ENCODE measurements around the gene DBX1.
"Not testable (repeated sequence)": the region's sequence is repeated elsewhere in the genome, so short reads cannot be mapped to it uniquely, and the experiment has no call there.

DBX1 gene

GRCh38 chr11:20131788-20132666 lies 28.2 kb downstream of the DBX1 start:
- no peak for DNase-seq (ENCODE audit: low read depth)
- peak; percentile 84 for TF ChIP-seq CTCF (IDR thresholded peaks at IDR 0.05; ENCODE audit: control insufficient read depth, extremely low read depth, insufficient read depth)
- peak overlapping the region; percentile 45 for H3K4me3 ChIP-seq (ENCODE audit: low read depth, low read length)

- H3K4me3 ChIP-seq (ENCODE audit: low read depth, low read length): no peak overlapping the region
- DNase-seq (ENCODE audit: low read depth): no peak
- TF ChIP-seq CTCF (IDR thresholded peaks at IDR 0.05; ENCODE audit: control insufficient read depth, extremely low read depth, insufficient read depth): no peak
Observed at GRCh38 chr11:20129665-20130064, 30.6 kb downstream of the DBX1 start.

- not testable (repeated sequence) for H3K4me3 ChIP-seq (ENCODE audit: low read depth, low read length); DNase-seq (ENCODE audit: low read depth)
Observed at GRCh38 chr11:20128528-20128825, 31.8 kb downstream of the DBX1 start.

GRCh38 chr11:20127671-20128527 lies 32.4 kb downstream of the DBX1 start:
- peak; percentile 93 for TF ChIP-seq CTCF (IDR thresholded peaks at IDR 0.05; ENCODE audit: control insufficient read depth, extremely low read depth, insufficient read depth)
- DNase-seq (ENCODE audit: low read depth): peak; percentile 13
- no peak overlapping the region for H3K4me3 ChIP-seq (ENCODE audit: low read depth, low read length)

GRCh38 chr11:20126724-20127123 lies 33.6 kb downstream of the DBX1 start:
- no peak for TF ChIP-seq CTCF (IDR thresholded peaks at IDR 0.05; ENCODE audit: control insufficient read depth, extremely low read depth, insufficient read depth)

GRCh38 chr11:20125927-20126326 lies 34.3 kb downstream of the DBX1 start:
- DNase-seq (ENCODE audit: low read depth): no peak
- TF ChIP-seq CTCF (IDR thresholded peaks at IDR 0.05; ENCODE audit: control insufficient read depth, extremely low read depth, insufficient read depth): no peak
- no peak overlapping the region for H3K4me3 ChIP-seq (ENCODE audit: low read depth, low read length)

More at GRCh38 chr11:20126724-20127123, 33.6 kb downstream of the DBX1 start:
- DNase-seq (ENCODE audit: low read depth): no peak
- H3K4me3 ChIP-seq (ENCODE audit: low read depth, low read length): no peak overlapping the region

- DNase-seq (ENCODE audit: low read depth): no peak
- no peak for TF ChIP-seq CTCF (IDR thresholded peaks at IDR 0.05; ENCODE audit: control insufficient read depth, extremely low read depth, insufficient read depth)
- no peak overlapping the region for H3K4me3 ChIP-seq (ENCODE audit: low read depth, low read length)
Observed at GRCh38 chr11:20122131-20122530, 38.1 kb downstream of the DBX1 start.

All from LNCaP clone FGC (cell line).